Natural killer cell treated with Interleukin-12 subunit alpha and Interleukin-12 subunit beta and Interleukin-15 and Interleukin-18, amount 100 ng/mL, for 72 hours (primary cell): ENCODE results near the gene TTC7B. TPM values are rescaled to one million over a fixed set of nuclear protein-coding genes. Genes with fewer than 3 reads are reported as not detected.
A peak's percentile ranks its signal among the peaks of the same experiment; 100 is the strongest.

Source experiments
- ATAC-seq, 2 donors: fragments of 150-1000 bp; cut with Tn5 transposase in 1 of 2; sonication (Bioruptor Pico), chemical (Tn5 transposase) in 1 of 2; 2 replicates each; pipeline ENCODE4 v1.10.0; 2021
- DNase-seq: peaks from one replicate; pipeline ENCODE4 v3.0.0; 2022; ENCODE audit warnings: low spot score
- H3K27ac Mint-ChIP-seq, 2 donors: 1 replicate in 1 of 2; 2 replicates in 1 of 2; pipeline ENCODE4 v1.8.0; 2022; ENCODE audit warnings: mixed read lengths in 2 of 2, mild to moderate bottlenecking in 1 of 2, moderate library complexity in 1 of 2
- H3K27me3 Mint-ChIP-seq, 2 donors: 1 replicate in 1 of 2; 2 replicates in 1 of 2; pipeline ENCODE4 v1.8.0; 2022; ENCODE audit warnings: mixed read lengths in 2 of 2
- H3K36me3 Mint-ChIP-seq: one replicate; pipeline ENCODE4 v1.8.0; 2022; ENCODE audit warnings: mixed read lengths
- H3K4me1 Mint-ChIP-seq, 2 donors: 1 replicate in 1 of 2; 2 replicates in 1 of 2; pipeline ENCODE4 v1.8.0; 2022; ENCODE audit warnings: low read depth in 2 of 2, mixed read lengths in 2 of 2, mild to moderate bottlenecking in 1 of 2
- H3K4me3 Mint-ChIP-seq: one replicate; pipeline ENCODE4 v1.8.0; 2022; ENCODE audit warnings: mixed read lengths
- H3K9me3 Mint-ChIP-seq: 2 replicates; pipeline ENCODE4 v1.8.0; 2022; ENCODE audit warnings: mixed read lengths
- total RNA-seq, 2 donors: library from RNA; stranded (reverse); gene quantifications; one replicate each; pipeline ENCODE4 v1.2.3, GENCODE V29; 2022

TTC7B gene
- total RNA-seq, 2 donors from 2014 or later: 8.9 to 24.5 TPM

- Mint-ChIP-seq H3K4me1 (peaks cover 11 to 12% of the 10 kb centered on the region in 2 donors), H3K27me3 (peaks cover 0 to 4% of the 10 kb centered on the region in 2 donors), H3K4me3 (no peak overlapping the region), H3K9me3 (no peaks in the 10 kb centered on the region), H3K27ac (no peak overlapping the region), H3K36me3 (no peaks in the 10 kb centered on the region)
- DNase-seq: no peak
- no peak for ATAC-seq
Observed at GRCh38 chr14:90661866-90662265, 154.4 kb downstream of the TTC7B start.

- Mint-ChIP-seq H3K27ac (no peak overlapping the region), H3K4me3 (no peak overlapping the region), H3K9me3 (no peaks in the 10 kb centered on the region), H3K4me1 (peaks cover 11 to 12% of the 10 kb centered on the region in 2 donors), H3K27me3 (peaks cover 0 to 4% of the 10 kb centered on the region in 2 donors), H3K36me3 (no peaks in the 10 kb centered on the region)
- no peak for ATAC-seq
- DNase-seq: no peak
Observed at GRCh38 chr14:90660865-90661570, 155.2 kb downstream of the TTC7B start.

GRCh38 chr14:90659156-90659555, 157.1 kb downstream of the TTC7B start:
- peak overlapping the region; percentile 52 for H3K4me3 Mint-ChIP-seq
- peaks cover 11 to 12% of the 10 kb centered on the region in 2 donors for H3K4me1 Mint-ChIP-seq
- H3K9me3 Mint-ChIP-seq: no peaks in the 10 kb centered on the region
- DNase-seq (no peak), ATAC-seq (no peak)
- no peaks in the 10 kb centered on the region for H3K36me3 Mint-ChIP-seq
- H3K27me3 Mint-ChIP-seq: peaks cover 0 to 4% of the 10 kb centered on the region in 2 donors
- peak overlapping the region in 1 of 2 donors; percentile 25 for H3K27ac Mint-ChIP-seq

GRCh38 chr14:90658541-90658967, 157.7 kb downstream of the TTC7B start:
- ATAC-seq (peak; percentile 69 to 86), DNase-seq (no peak)
- H3K4me3 Mint-ChIP-seq: peak overlapping the region; percentile 52

GRCh38 chr14:90656973-90657372, 159.3 kb downstream of the TTC7B start:
- Mint-ChIP-seq H3K27me3 (peaks cover 0 to 4% of the 10 kb centered on the region in 2 donors), H3K36me3 (no peaks in the 10 kb centered on the region), H3K4me3 (no peak overlapping the region), H3K27ac (no peak overlapping the region), H3K9me3 (no peaks in the 10 kb centered on the region), H3K4me1 (peaks cover 11 to 12% of the 10 kb centered on the region in 2 donors)
- ATAC-seq (no peak), DNase-seq (no peak)

More at GRCh38 chr14:90658541-90658967, 157.7 kb downstream of the TTC7B start:
- Mint-ChIP-seq H3K27ac (peak overlapping the region; percentile 3 to 25), H3K36me3 (no peaks in the 10 kb centered on the region), H3K27me3 (peaks cover 0 to 4% of the 10 kb centered on the region in 2 donors), H3K9me3 (no peaks in the 10 kb centered on the region), H3K4me1 (peaks cover 11 to 12% of the 10 kb centered on the region in 2 donors)

GRCh38 chr14:90655829-90656228, 160.4 kb downstream of the TTC7B start:
- DNase-seq: no peak
- Mint-ChIP-seq H3K9me3 (no peaks in the 10 kb centered on the region), H3K27ac (no peak overlapping the region), H3K36me3 (no peaks in the 10 kb centered on the region), H3K27me3 (peaks cover 0 to 4% of the 10 kb centered on the region in 2 donors), H3K4me3 (no peak overlapping the region), H3K4me1 (peaks cover 11 to 12% of the 10 kb centered on the region in 2 donors)
- no peak for ATAC-seq

GRCh38 chr14:90654831-90655276, 161.4 kb downstream of the TTC7B start:
- Mint-ChIP-seq H3K4me3 (no peak overlapping the region), H3K4me1 (peaks cover 11 to 12% of the 10 kb centered on the region in 2 donors), H3K9me3 (no peaks in the 10 kb centered on the region), H3K27me3 (peaks cover 0 to 6% of the 10 kb centered on the region in 2 donors), H3K36me3 (no peaks in the 10 kb centered on the region), H3K27ac (no peak overlapping the region)
- DNase-seq (no peak), ATAC-seq (no peak)

- Mint-ChIP-seq H3K9me3 (no peaks in the 10 kb centered on the region), H3K4me3 (no peak overlapping the region), H3K27me3 (peaks cover 0 to 2% of the 10 kb centered on the region in 2 donors), H3K27ac (no peak overlapping the region), H3K36me3 (no peaks in the 10 kb centered on the region), H3K4me1 (no peaks in the 10 kb centered on the region)
- DNase-seq (no peak), ATAC-seq (no peak)
Observed at GRCh38 chr14:90652626-90653025, 163.6 kb downstream of the TTC7B start.

- ATAC-seq: no peak
- DNase-seq: no peak
- Mint-ChIP-seq H3K9me3 (no peaks in the 10 kb centered on the region), H3K36me3 (no peaks in the 10 kb centered on the region), H3K27me3 (peaks cover 0 to 2% of the 10 kb centered on the region in 2 donors), H3K4me3 (no peak overlapping the region), H3K4me1 (no peaks in the 10 kb centered on the region), H3K27ac (no peak overlapping the region)
Observed at GRCh38 chr14:90651976-90652560, 164.2 kb downstream of the TTC7B start.

- H3K9me3 Mint-ChIP-seq: no peaks in the 10 kb centered on the region
- no peaks in the 10 kb centered on the region for H3K4me1 Mint-ChIP-seq
- ATAC-seq: no peak
- H3K36me3 Mint-ChIP-seq: no peaks in the 10 kb centered on the region
- no peak for DNase-seq
- H3K27me3 Mint-ChIP-seq: peaks cover 0 to 2% of the 10 kb centered on the region in 2 donors
- no peak overlapping the region for H3K4me3 Mint-ChIP-seq
- H3K27ac Mint-ChIP-seq: no peak overlapping the region
Observed at GRCh38 chr14:90651271-90651804, 164.9 kb downstream of the TTC7B start.

GRCh38 chr14:90649557-90650135, 166.6 kb downstream of the TTC7B start:
- H3K4me3 Mint-ChIP-seq: no peak overlapping the region
- H3K4me1 Mint-ChIP-seq: no peaks in the 10 kb centered on the region
- ATAC-seq (no peak), DNase-seq (no peak)
- no peaks in the 10 kb centered on the region for H3K9me3 Mint-ChIP-seq
- H3K36me3 Mint-ChIP-seq: no peaks in the 10 kb centered on the region
- H3K27me3 Mint-ChIP-seq: peaks cover 0 to 2% of the 10 kb centered on the region in 2 donors
- no peak overlapping the region for H3K27ac Mint-ChIP-seq

- Mint-ChIP-seq H3K27me3 (peaks cover 0 to 2% of the 10 kb centered on the region in 2 donors), H3K27ac (no peak overlapping the region), H3K9me3 (no peaks in the 10 kb centered on the region), H3K36me3 (no peaks in the 10 kb centered on the region), H3K4me3 (no peak overlapping the region), H3K4me1 (no peaks in the 10 kb centered on the region)
- ATAC-seq (no peak), DNase-seq (no peak)
Observed at GRCh38 chr14:90649083-90649482, 167.1 kb downstream of the TTC7B start.

GRCh38 chr14:90648421-90648820, 167.8 kb downstream of the TTC7B start:
- Mint-ChIP-seq H3K4me3 (no peak overlapping the region), H3K27ac (no peak overlapping the region), H3K9me3 (no peaks in the 10 kb centered on the region), H3K36me3 (no peaks in the 10 kb centered on the region), H3K27me3 (peaks cover 0 to 2% of the 10 kb centered on the region in 2 donors), H3K4me1 (no peaks in the 10 kb centered on the region)
- DNase-seq (no peak), ATAC-seq (no peak)
